Immature natural killer cell (primary cell): ENCODE results near the gene DOHH. TPM values are rescaled to one million over a fixed set of nuclear protein-coding genes. Genes with fewer than 3 reads are reported as not detected.

Experiments
- DNase-seq, 3 donors: peaks; one replicate each; pipeline ENCODE4 v3.0.0; 2022; ENCODE audit warnings: mixed read lengths in 1 of 3
- H3K27ac Mint-ChIP-seq, 6 donors: one replicate each; pipeline ENCODE4 v1.8.0; 2020; ENCODE audit warnings: mixed read lengths in 6 of 6, mild to moderate bottlenecking in 5 of 6, inconsistent platforms in 4 of 6, moderate library complexity in 3 of 6
- H3K27me3 Mint-ChIP-seq, 3 donors: one replicate each; pipeline ENCODE4 v1.8.0; 2020 to 2021; ENCODE audit warnings: low read depth in 3 of 3, mild to moderate bottlenecking in 3 of 3, mixed read lengths in 3 of 3, moderate library complexity in 3 of 3, inconsistent platforms in 1 of 3
- H3K36me3 Mint-ChIP-seq, 3 donors: one replicate each; pipeline ENCODE4 v1.8.0; 2020; ENCODE audit warnings: mixed read lengths in 3 of 3, inconsistent platforms in 2 of 3, mild to moderate bottlenecking in 2 of 3
- H3K4me1 Mint-ChIP-seq, 2 donors: one replicate each; pipeline ENCODE4 v1.8.0; 2020; ENCODE audit warnings: inconsistent platforms in 2 of 2, mild to moderate bottlenecking in 2 of 2, mixed read lengths in 2 of 2, moderate library complexity in 1 of 2
- H3K4me3 Mint-ChIP-seq, 5 donors: one replicate each; pipeline ENCODE4 v1.8.0; 2020; ENCODE audit warnings: mild to moderate bottlenecking in 5 of 5, mixed read lengths in 5 of 5, inconsistent platforms in 3 of 5, moderate library complexity in 3 of 5
- H3K9me3 Mint-ChIP-seq, 6 donors: one replicate each; pipeline ENCODE4 v1.8.0; 2020; ENCODE audit warnings: mild to moderate bottlenecking in 6 of 6, mixed read lengths in 6 of 6, inconsistent platforms in 4 of 6, moderate library complexity in 3 of 6
- polyA plus RNA-seq, 3 donors: library from polyadenylated mRNA; unstranded; fragments of 300-500 nt; fragmentation: Illumina TruSeq; gene quantifications; one replicate each; pipeline ENCODE4 v1.2.3, GENCODE V29; 2021

The DOHH gene
- polyA plus RNA-seq, 3 donors from 2014 or later = 6.8 to 18.4 (median 9.1) TPM

DNA sequence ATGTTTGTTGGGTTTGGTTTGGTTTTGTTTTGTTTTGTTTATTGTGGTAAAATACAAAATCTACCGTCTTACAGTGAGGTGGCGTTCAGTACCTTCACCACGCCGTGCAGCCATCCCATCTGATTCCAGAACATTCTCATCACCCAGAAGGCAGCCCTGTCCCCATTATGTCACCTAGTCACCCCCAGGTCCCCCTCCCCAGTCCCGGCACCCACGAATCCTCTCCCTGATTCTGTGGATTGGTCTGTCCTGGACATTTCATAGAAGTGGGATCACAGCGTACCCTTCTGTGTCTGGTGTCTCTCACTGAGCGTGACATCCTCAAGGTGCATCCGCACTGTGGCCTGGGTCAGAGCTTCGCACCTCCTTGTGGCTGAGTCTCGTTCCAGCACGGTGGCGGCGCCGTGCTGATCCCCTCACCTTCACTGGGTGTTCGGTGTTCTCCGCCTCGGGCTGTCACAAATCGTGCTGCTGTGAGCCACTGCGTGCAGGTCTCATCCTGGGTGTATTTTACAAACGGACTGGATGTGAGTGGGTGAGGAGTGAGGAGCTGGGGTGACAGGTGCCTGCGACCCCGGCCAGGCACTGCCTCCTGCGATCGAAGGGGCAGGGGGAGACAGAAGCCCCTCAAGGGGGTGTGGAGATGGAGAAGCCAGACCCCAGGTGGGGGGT, 37.9 kb upstream of the DOHH start:
- peaks cover 0 to 2% (median 0%) of the 10 kb centered on the region in 3 donors for H3K27me3 Mint-ChIP-seq
- peaks cover 0 to 3% (median 0%) of the 10 kb centered on the region in 6 donors for H3K9me3 Mint-ChIP-seq
- H3K36me3 Mint-ChIP-seq = peaks cover 0 to 4% (median 3%) of the 10 kb centered on the region in 3 donors
- no peaks in the 10 kb centered on the region for H3K4me1 Mint-ChIP-seq
- H3K27ac Mint-ChIP-seq = peak overlapping the region in 1 of 6 donors; percentile 46
- H3K4me3 Mint-ChIP-seq = no peak overlapping the region
- DNase-seq = no peak

DNA sequence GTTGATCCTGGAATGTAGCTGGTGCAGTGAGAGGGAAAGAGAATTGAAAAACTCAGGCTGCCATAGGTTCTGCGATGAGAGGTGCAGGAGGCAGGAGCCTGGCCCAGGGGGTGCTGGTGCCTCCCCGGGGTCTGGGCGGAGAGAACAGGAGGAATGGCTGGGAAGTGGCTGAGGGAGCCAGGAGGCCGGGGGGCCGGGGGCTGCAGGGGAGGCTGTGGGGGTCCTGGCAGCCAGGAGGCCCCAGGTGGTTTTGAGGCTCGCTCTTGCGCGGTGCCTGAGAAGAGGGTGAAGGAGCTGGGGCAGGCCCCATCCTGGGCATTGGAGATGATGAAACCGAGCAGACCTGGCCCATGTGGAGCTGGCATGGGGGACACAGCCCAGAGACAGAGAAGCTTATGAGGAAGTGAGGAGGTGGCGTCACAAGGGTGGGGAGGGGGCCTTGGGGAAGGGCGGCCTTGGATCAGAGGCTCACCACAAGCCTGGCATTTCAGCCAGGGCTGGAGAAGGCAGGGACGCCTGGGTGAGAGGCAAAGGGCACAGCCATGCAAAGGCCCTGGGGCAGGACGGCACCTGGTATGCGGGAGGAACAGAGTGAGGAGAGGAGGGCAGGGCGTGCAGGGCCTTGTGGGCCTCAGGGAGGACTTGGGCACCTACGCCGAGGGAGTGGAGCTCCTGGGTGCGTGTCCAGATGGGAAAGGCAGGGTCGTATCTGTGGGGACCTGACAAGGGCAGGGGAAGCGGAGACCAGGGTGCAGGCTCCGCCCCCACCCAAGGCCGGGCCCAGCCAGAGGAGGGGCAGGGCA, 37.2 kb upstream of the DOHH start:
- peaks cover 0 to 3% (median 0%) of the 10 kb centered on the region in 6 donors for H3K9me3 Mint-ChIP-seq
- H3K27ac Mint-ChIP-seq = no peak overlapping the region
- peaks cover 0 to 4% (median 3%) of the 10 kb centered on the region in 3 donors for H3K36me3 Mint-ChIP-seq
- H3K4me1 Mint-ChIP-seq = no peaks in the 10 kb centered on the region
- DNase-seq = no peak
- no peak overlapping the region for H3K4me3 Mint-ChIP-seq
- peaks cover 0 to 2% (median 0%) of the 10 kb centered on the region in 3 donors for H3K27me3 Mint-ChIP-seq

GRCh38 chr19:3537101-3537437, 36.6 kb upstream of the DOHH start:
- no peak overlapping the region for H3K4me3 Mint-ChIP-seq
- H3K4me1 Mint-ChIP-seq = no peaks in the 10 kb centered on the region
- H3K9me3 Mint-ChIP-seq = peaks cover 0 to 3% (median 0%) of the 10 kb centered on the region in 6 donors
- H3K27me3 Mint-ChIP-seq = peaks cover 0 to 2% (median 0%) of the 10 kb centered on the region in 3 donors
- H3K27ac Mint-ChIP-seq = no peak overlapping the region
- no peak for DNase-seq
- peaks cover 0 to 4% (median 3%) of the 10 kb centered on the region in 3 donors for H3K36me3 Mint-ChIP-seq

DNA sequence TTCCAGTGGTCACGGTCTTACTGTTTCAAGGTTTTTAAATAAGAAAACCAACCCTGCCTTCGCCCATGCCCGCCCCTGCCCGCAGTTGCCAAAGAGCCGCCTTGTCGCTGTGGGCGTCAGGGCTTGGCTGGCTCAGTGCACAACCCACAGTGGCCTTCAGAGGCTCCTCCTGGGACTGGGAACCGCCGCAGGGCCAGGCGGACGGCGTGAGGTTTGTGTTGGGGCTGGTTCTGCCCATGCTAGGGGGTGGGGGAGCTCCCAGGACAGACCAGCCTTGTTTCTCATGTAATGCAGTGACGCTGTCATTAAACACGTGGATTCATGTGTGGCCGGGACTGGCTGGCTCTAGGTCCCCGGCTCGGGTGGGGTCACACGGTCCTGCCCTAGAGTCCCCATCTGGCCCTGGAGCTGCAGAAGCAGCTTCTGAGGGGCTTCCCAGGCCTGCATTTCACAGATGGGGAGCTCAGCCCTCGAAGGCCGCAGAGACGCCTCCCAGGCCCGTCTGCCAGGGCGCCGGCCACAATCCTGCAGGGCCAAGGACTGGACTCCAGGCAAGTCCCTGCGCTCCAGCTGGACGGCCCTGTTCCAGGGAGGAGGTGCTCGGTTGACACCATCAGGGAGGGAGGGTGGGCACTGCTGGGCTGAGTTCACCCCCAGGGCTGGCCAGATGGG, 36.1 kb upstream of the DOHH start:
- H3K4me1 Mint-ChIP-seq = no peaks in the 10 kb centered on the region
- H3K27ac Mint-ChIP-seq = no peak overlapping the region
- DNase-seq = no peak
- peaks cover 0 to 4% (median 3%) of the 10 kb centered on the region in 3 donors for H3K36me3 Mint-ChIP-seq
- peaks cover 0 to 3% (median 0%) of the 10 kb centered on the region in 6 donors for H3K9me3 Mint-ChIP-seq
- peaks cover 0 to 2% (median 0%) of the 10 kb centered on the region in 3 donors for H3K27me3 Mint-ChIP-seq
- no peak overlapping the region for H3K4me3 Mint-ChIP-seq

GRCh38 chr19:3535981-3536380, 35.5 kb upstream of the DOHH start:
- Mint-ChIP-seq H3K36me3 (peaks cover 0 to 8% (median 7%) of the 10 kb centered on the region in 3 donors), H3K4me1 (no peaks in the 10 kb centered on the region), H3K27ac (peak overlapping the region in 1 of 6 donors; percentile 28), H3K4me3 (no peak overlapping the region), H3K27me3 (peaks cover 0 to 3% (median 1%) of the 10 kb centered on the region in 3 donors), H3K9me3 (peaks cover 0 to 3% (median 0%) of the 10 kb centered on the region in 6 donors)
- no peak for DNase-seq

- Mint-ChIP-seq H3K4me1 (no peaks in the 10 kb centered on the region), H3K4me3 (no peak overlapping the region), H3K27ac (no peak overlapping the region), H3K27me3 (peaks cover 0 to 3% (median 1%) of the 10 kb centered on the region in 3 donors), H3K9me3 (peaks cover 0 to 3% (median 0%) of the 10 kb centered on the region in 6 donors), H3K36me3 (peaks cover 0 to 8% (median 7%) of the 10 kb centered on the region in 3 donors)
- DNase-seq = no peak
Measured at GRCh38 chr19:3535563-3535965, 35.1 kb upstream of the DOHH start.

DNA sequence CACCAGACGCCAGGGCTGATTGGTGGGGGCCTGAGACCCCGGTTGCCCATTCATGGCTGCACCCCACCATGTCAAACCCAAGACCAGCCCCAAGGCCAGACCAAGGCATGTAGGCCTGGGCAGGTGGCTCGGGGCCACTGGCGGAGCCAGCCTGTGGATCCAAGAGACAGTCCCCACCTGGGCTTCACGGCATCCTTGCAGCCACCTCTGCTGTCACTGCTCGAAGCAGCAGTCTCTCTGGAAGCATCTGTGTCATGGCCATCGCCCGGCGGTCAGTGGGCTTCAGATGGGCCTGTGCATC, 34.7 kb upstream of the DOHH start:
- Mint-ChIP-seq H3K27me3 (peaks cover 0 to 3% (median 1%) of the 10 kb centered on the region in 3 donors), H3K4me3 (no peak overlapping the region), H3K4me1 (no peaks in the 10 kb centered on the region), H3K36me3 (peaks cover 0 to 8% (median 7%) of the 10 kb centered on the region in 3 donors), H3K9me3 (peaks cover 0 to 3% (median 0%) of the 10 kb centered on the region in 6 donors), H3K27ac (no peak overlapping the region)
- no peak for DNase-seq

DNA sequence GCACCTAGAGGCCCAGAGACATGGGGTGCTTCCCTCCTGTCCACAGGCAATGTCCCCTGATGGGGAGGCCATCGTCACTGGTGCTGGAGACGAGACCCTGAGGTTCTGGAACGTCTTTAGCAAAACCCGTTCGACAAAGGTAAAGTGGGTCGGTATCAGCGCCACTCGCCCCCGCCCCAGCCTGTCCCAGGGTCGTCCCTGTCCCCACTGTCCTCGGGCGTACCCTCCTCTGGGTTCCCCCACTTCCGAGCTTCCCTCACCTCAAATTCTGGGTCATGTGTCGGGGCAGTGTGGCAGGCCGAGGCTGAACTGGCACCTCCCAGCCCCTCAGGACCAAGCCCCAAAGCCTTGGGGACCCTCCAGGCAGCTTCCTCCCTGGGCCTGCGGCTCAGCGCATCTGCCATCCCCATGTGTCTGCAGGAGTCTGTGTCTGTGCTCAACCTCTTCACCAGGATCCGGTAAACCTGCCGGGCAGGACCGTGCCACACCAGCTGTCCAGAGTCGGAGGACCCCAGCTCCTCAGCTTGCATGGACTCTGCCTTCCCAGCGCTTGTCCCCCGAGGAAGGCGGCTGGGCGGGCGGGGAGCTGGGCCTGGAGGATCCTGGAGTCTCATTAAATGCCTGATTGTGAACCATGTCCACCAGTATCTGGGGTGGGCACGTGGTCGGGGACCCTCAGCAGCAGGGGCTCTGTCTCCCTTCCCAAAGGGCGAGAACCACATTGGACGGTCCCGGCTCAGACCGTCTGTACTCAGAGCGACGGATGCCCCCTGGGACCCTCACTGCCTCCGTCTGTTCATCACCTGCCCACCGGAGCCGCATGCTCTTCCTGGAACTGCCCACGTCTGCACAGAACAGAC, 34.1 kb upstream of the DOHH start:
- Mint-ChIP-seq H3K4me1 (no peaks in the 10 kb centered on the region), H3K27ac (no peak overlapping the region), H3K4me3 (no peak overlapping the region), H3K27me3 (peaks cover 0 to 3% (median 1%) of the 10 kb centered on the region in 3 donors), H3K36me3 (peaks cover 0 to 7% (median 6%) of the 10 kb centered on the region in 3 donors), H3K9me3 (peaks cover 0 to under 1% (median 0%) of the 10 kb centered on the region in 6 donors)
- DNase-seq = no peak

- Mint-ChIP-seq H3K27ac (peak overlapping the region in 1 of 6 donors; percentile 28), H3K9me3 (no peaks in the 10 kb centered on the region), H3K27me3 (peaks cover 0 to 3% (median 1%) of the 10 kb centered on the region in 3 donors), H3K4me3 (no peak overlapping the region), H3K36me3 (peaks cover 0 to 7% (median 5%) of the 10 kb centered on the region in 3 donors), H3K4me1 (no peaks in the 10 kb centered on the region)
- DNase-seq = no peak
Measured at GRCh38 chr19:3533563-3534216, 33.2 kb upstream of the DOHH start.

DNA sequence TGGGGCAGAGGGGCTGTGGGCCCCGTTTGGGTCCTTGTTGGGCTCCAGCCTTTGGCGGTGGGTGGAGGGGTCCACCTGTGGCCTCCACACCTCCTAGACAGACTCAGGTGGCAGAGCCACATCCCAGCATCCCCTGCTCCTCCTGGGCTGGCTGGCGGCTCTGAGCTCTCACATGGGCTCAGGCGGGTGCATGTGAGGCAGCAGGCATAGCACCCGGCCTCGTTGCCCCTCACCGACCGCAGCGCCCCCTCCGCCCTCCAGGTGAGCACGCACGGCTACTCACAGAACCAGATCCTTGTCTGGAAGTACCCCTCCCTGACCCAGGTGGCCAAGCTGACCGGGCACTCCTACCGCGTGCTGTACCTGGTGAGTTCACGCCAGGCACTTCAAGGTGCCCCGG, 32.6 kb upstream of the DOHH start:
- Mint-ChIP-seq H3K36me3 (peaks cover 0 to 6% (median 5%) of the 10 kb centered on the region in 3 donors), H3K27me3 (peaks cover 0 to 3% (median 1%) of the 10 kb centered on the region in 3 donors), H3K9me3 (no peaks in the 10 kb centered on the region), H3K4me3 (no peak overlapping the region), H3K4me1 (no peaks in the 10 kb centered on the region), H3K27ac (no peak overlapping the region)
- no peak for DNase-seq

- Mint-ChIP-seq H3K4me3 (no peak overlapping the region), H3K36me3 (peaks cover 0 to 5% (median 4%) of the 10 kb centered on the region in 3 donors), H3K4me1 (no peaks in the 10 kb centered on the region), H3K27ac (no peak overlapping the region), H3K27me3 (peaks cover 0 to 2% (median 1%) of the 10 kb centered on the region in 3 donors), H3K9me3 (no peaks in the 10 kb centered on the region)
- DNase-seq = no peak
Measured at GRCh38 chr19:3532154-3532786, 31.8 kb upstream of the DOHH start.

GRCh38 chr19:3531716-3532115, 31.2 kb upstream of the DOHH start:
- Mint-ChIP-seq H3K27ac (no peak overlapping the region), H3K36me3 (peaks cover 0 to 8% (median 4%) of the 10 kb centered on the region in 3 donors), H3K9me3 (no peaks in the 10 kb centered on the region), H3K27me3 (peaks cover 0 to 2% (median 1%) of the 10 kb centered on the region in 3 donors), H3K4me3 (no peak overlapping the region), H3K4me1 (no peaks in the 10 kb centered on the region)
- no peak for DNase-seq
